HG02571 (cell line): ENCODE results near the gene FAM98A.
A peak's percentile ranks its signal among the peaks of the same experiment; 100 is the strongest.

Experiments used
- ATAC-seq: cut with Tn5 transposase; IDR thresholded peaks from one replicate; pipeline ENCODE4 v1.9.1; 2021; ENCODE audit warnings: mild to moderate bottlenecking, moderate library complexity; ENCODE audit not compliant: unreplicated experiment

FAM98A gene

GRCh38 chr2:33598561-33599174 is 431 bp downstream of the FAM98A start:
- ATAC-seq, result peak; percentile 47

GRCh38 chr2:33597026-33597425 is 2.1 kb downstream of the FAM98A start:
- ATAC-seq, result no peak

GRCh38 chr2:33595385-33595784 is 3.7 kb downstream of the FAM98A start:
- no peak for ATAC-seq

- no peak for ATAC-seq
Observed at GRCh38 chr2:33589444-33589843, 9.7 kb downstream of the FAM98A start.

GRCh38 chr2:33588232-33588631 is 10.9 kb downstream of the FAM98A start:
- no peak for ATAC-seq

- ATAC-seq, result no peak
Observed at GRCh38 chr2:33586766-33587165, 12.3 kb downstream of the FAM98A start.

- no peak for ATAC-seq
Observed at GRCh38 chr2:33583194-33583938, 15.7 kb downstream of the FAM98A start.

- ATAC-seq, result no peak
Observed at GRCh38 chr2:33581872-33582271, 17.2 kb downstream of the FAM98A start.

GRCh38 chr2:33579227-33579626 is 19.9 kb downstream of the FAM98A start:
- ATAC-seq, result no peak

GRCh38 chr2:33577668-33578067 is 21.4 kb downstream of the FAM98A start:
- ATAC-seq, result no peak

GRCh38 chr2:33577084-33577483 is 22.0 kb downstream of the FAM98A start:
- ATAC-seq, result no peak

- no peak for ATAC-seq
Observed at GRCh38 chr2:33573657-33574056, 25.4 kb downstream of the FAM98A start.

- ATAC-seq, result no peak
Observed at GRCh38 chr2:33570681-33571080, 28.4 kb downstream of the FAM98A start.

- no peak for ATAC-seq
Observed at GRCh38 chr2:33561872-33562271, 37.2 kb downstream of the FAM98A start.

- no peak for ATAC-seq
Observed at GRCh38 chr2:33560017-33560416, 39.1 kb downstream of the FAM98A start.

- ATAC-seq, result no peak
Observed at GRCh38 chr2:33559328-33559727, 39.8 kb downstream of the FAM98A start.

GRCh38 chr2:33555681-33556080 is 43.4 kb downstream of the FAM98A start:
- ATAC-seq, result no peak

GRCh38 chr2:33552758-33553461 is 46.2 kb downstream of the FAM98A start:
- ATAC-seq, result no peak

- no peak for ATAC-seq
Observed at GRCh38 chr2:33550206-33550605, 48.9 kb downstream of the FAM98A start.

GRCh38 chr2:33541243-33541642 is 57.9 kb downstream of the FAM98A start:
- no peak for ATAC-seq

- ATAC-seq, result no peak
Observed at GRCh38 chr2:33535421-33535820, 63.7 kb downstream of the FAM98A start.
